HG02798 (cell line): ENCODE data around the gene HNRNPUL1.
"Not testable (repeated sequence)": the region's sequence is repeated elsewhere in the genome, so short reads cannot be mapped to it uniquely, and the experiment has no call there.

Experiments used
- ATAC-seq: cut with Tn5 transposase; IDR thresholded peaks from one replicate; pipeline ENCODE4 v1.9.1; 2021; ENCODE audit warnings: mild to moderate bottlenecking; ENCODE audit not compliant: unreplicated experiment, poor library complexity

HNRNPUL1 gene

GRCh38 chr19:41269571-41269970 is 5.4 kb downstream of the HNRNPUL1 start:
- no peak for ATAC-seq

GRCh38 chr19:41273076-41273475 is 8.9 kb downstream of the HNRNPUL1 start:
- ATAC-seq = no peak

DNA sequence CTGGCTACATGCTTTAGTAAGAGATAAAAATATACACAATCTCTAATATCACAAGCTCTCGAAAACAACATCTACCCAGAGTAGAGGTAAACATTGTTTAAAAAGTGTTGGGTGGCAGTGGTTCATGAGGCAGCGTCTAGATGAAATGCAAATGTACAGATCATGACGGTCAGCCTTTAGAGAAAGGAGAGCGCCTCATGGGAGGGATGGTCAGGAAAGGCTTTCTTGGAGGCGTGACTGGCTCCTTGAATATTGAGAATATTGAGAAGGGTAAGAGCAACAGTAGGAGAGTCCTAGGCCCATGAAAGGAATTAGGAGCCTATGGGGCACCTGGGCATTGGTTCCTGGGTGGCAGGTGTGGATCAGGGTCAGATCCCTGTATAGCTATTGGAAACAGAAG is 10.6 kb downstream of the HNRNPUL1 start:
- no peak for ATAC-seq

DNA sequence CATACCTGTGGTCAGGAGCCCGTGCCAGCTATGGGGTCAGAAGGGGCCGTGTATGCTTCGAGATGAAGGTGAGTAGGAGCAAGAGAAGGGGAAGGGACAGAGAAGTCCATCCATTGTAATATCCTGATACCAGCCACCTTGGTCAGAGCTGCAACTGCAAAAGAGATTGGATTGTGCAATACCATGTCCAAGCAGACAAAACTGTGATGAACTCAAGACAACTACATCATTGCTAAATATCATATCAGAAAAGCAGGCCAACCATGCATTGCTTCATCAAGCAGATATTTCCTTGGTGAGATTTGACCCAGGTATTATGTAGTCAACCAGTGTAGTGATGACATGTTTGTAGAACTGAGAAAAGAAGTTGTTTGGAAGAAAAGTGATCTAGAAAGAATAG is 12.1 kb downstream of the HNRNPUL1 start:
- ATAC-seq = no peak

DNA sequence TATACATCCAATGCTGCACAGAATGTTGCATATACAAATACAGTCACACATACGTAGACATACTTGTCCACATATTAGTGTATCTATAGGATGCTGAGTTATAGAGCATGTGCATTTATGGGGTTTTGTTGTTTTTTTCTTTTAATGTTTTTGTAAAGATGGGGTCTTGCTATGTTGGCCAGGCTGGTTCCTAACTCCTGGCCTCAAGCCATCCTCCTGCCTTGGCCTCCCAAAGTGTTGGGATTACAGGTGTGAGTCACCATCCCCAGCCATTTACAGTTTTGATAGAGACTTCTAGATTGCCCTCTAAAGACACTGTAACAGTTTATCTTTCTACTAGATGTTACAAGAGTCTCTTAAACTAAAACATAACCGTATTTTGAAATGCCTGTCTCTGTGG is 14.3 kb downstream of the HNRNPUL1 start:
- ATAC-seq = no peak

GRCh38 chr19:41288673-41289530 is 24.7 kb downstream of the HNRNPUL1 start:
- ATAC-seq = no peak

GRCh38 chr19:41289814-41290213 is 25.6 kb downstream of the HNRNPUL1 start:
- ATAC-seq = not testable (repeated sequence)

DNA sequence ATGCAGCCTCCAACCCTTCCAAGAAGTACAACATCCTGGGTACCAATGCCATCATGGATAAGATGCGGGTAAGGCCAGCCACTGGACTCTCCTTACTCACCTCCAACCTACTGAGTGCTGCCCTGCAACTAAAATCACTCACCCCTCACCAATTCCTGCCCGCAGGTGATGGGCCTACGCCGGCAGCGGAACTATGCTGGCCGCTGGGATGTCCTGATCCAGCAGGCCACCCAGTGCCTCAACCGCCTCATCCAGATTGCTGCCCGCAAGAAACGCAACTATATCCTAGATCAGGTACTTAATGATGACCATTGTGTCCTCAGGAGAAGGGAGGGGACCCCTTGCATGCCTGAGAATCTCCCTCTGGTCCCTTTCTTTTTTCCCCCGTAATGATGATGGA is 30.2 kb downstream of the HNRNPUL1 start:
- no peak for ATAC-seq

DNA sequence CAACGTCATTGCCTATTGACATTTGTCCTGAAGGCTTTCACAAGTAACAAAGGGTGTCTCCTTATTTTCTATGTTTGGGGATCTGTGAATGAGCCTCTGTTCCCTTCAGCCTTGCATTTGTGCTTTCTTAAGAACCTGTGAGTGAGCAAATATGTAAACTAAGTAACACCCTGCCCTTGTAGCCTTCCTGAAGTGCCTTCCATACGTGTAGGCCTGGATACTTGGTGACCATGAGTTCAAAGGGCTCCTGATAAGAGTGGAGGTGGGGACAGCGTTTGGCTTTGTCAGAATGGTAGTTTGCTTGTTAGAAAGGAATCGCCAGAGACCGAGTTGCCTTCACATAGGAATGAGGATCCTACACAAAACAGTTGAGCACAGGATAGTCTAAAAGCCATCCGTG is 31.3 kb downstream of the HNRNPUL1 start:
- no peak for ATAC-seq

DNA sequence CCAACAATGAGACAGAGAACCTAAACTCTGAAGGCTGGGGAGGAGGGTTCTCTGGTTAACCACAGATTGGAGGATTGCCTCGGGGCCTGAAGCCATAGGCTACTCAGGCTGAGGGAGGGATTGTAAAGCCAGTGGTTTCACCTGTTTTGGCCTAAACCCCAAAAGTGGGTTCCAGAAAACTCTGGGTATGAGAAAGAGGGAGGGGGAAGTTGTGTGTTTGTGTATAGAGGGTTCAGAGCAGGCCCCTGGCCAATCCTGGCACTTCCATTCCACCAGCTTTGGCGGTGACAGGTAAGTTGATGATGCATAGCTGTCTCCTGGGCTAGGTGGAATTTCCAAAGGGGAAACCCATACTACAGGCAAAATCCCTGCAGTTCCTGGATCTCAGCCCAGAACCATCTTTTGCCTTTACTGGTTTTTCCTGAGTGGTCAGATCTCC is 32.3 kb downstream of the HNRNPUL1 start:
- no peak for ATAC-seq

DNA sequence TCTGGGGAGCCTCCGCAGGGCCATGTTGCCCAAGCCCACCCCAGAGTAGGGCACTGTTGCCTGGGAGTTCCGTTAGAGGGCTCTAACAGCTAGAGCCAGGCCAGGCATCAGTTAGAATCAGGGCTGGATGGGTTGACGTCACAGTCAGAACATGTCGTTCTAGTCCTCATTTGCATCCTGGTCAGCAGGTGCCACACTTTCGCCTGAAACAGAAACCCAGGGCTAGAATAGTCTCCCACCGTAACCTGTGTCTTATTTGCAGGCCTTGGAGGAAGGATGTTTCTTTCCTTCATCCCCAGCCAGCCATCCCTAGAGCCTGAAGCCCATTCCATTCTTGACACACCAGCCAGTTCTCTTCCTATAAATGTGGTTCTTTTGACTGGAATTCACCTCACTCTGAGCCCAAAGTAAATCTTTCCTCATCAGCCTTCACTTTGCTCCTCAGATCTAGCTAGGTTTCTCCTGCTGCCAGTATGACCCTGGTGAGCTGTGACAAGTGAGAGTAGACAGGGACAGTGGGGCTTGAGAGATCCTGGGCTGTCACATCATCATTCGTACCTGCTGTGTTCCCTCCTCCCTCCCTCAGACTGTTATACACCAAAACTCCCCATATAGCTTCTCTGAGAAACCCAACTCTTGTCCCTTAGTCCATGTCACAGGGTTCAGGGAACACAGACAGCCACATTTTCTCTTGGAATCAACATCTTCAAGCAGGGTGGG is 33.6 kb downstream of the HNRNPUL1 start:
- ATAC-seq = peak; percentile 83

DNA sequence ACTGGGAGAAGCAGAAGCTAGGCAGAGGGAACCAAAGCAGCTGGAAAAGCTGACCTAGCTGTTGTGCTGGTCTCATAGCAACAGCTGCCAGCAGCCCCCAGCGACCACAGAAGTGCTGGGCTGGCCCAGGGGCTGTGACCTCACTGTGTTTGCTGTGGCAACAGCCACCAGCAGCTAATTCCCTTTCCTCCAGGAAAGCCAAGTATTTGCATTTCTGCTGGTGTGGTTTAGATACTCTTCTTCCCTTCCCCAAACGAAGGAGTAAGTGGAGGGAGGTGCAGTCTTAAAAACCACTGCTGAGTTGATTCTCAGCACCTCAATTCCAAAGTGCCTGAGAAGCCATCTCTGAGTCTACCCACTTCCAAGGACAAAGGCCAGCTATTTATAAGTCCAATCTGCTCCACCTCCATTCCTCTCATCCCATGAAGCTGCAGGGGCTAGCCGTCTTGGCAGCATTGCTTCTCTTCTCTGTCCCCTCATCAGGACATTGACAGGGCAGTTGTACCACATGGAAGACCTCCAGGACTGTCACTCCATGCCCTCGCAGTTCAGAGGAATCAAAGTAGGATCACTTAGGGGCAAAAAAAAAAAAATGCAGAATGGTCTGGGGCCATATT is 34.3 kb downstream of the HNRNPUL1 start:
- ATAC-seq = no peak

- no peak for ATAC-seq
Observed at GRCh38 chr19:41299046-41299754, 35.0 kb downstream of the HNRNPUL1 start.

DNA sequence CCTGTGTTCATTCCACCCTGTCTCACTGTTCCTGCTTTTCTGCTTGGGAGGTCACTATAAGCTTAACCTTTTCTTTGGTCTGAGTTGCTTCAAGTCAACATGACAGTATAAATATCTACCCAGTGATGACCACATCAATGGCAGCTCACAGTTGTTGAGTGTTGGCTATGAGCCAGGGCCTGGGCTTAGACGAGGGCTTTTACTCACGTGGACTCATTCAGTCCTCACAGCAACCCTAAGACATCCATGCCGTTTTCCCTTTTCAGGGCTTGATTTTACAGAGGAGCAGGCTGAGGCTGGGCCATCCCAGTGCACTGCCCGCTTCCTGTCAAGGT is 35.5 kb downstream of the HNRNPUL1 start:
- no peak for ATAC-seq

- no peak for ATAC-seq
Observed at GRCh38 chr19:41300555-41300954, 36.4 kb downstream of the HNRNPUL1 start.

GRCh38 chr19:41302624-41303351 is 38.6 kb downstream of the HNRNPUL1 start:
- peak; percentile 47 for ATAC-seq

DNA sequence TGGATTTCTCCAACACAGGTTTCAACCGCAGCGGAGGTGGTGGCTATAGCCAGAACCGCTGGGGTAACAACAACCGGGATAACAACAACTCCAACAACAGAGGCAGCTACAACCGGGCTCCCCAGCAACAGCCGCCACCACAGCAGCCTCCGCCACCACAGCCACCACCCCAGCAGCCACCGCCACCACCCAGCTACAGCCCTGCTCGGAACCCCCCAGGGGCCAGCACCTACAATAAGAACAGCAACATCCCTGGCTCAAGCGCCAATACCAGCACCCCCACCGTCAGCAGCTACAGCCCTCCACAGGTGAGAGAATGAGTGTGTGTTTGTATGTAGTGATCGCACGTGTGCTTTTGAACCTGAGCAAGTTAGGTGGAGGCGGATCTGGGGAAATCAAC is 39.8 kb downstream of the HNRNPUL1 start:
- ATAC-seq = no peak

DNA sequence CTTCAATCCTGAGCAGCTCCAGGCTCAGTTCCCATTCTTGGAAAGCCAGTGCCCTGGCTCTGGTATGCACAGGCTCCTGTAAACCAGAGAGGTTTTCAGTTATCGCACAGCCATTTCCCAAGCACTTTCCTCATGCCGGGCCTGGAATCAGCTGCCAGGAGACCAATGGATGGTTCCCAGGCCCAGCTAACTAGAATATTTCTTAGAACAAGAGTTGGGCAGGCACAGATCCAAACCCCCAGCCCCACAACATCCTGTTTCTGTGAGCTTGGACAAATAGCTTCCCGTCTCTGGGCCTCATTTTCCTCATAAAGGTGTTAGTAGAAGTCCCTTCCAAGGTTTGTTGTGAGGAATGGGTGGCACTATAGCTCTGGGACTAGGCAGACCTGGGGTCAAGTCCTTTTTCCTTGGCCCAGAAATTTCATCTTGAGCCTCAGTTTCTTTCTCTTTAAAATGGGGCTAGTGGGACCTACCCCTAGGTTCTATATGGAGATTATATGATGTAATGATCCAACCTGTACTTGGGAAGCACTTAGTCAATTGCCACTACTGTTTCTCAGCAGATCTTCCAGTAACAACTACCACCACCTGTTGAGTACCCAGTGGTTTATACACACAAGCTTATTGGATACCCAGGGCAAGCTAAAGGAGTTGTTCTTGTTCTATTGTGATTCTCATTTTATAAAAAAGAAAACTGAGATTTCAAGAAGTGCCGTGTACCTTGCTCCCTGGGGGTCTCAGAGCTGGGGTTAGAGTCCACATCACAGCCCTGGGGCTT is 40.7 kb downstream of the HNRNPUL1 start:
- ATAC-seq = no peak
